Body of pancreas (tissue), 4 donors: ENCODE results near the gene SESN2. TPM values are rescaled to one million over a fixed set of nuclear protein-coding genes. Genes with fewer than 3 reads are reported as not detected.
A peak's percentile ranks its signal among the peaks of the same experiment; 100 is the strongest.

Experiments
- ATAC-seq: fragments of 150-250 bp; one replicate; pipeline ENCODE4 v1.9.1; 2016
- DNase-seq, 4 donors: peaks; one replicate each; pipeline ENCODE4 v3.0.0-alpha.2; 2019
- H3K27ac ChIP-seq, 4 donors: fragments of 200-600 bp; sonication (generic); 1 replicate in 3 of 4; 2 replicates in 1 of 4; pipeline versions ENCODE4 v1.5.1 to v1.6.1; 2016 to 2019; ENCODE audit warnings: mild to moderate bottlenecking in 1 of 4, mixed read lengths in 1 of 4, moderate library complexity in 1 of 4
- H3K27me3 ChIP-seq, 2 donors: fragments of 200-600 bp; sonication (generic); one replicate each; pipeline ENCODE4 v1.6.0; 2016; ENCODE audit warnings: mild to moderate bottlenecking in 1 of 2
- H3K36me3 ChIP-seq, 2 donors: fragments of 200-600 bp; sonication (generic); replicated peaks in 1 of 2; 2 replicates each; pipeline ENCODE4 v1.5.1; 2016; ENCODE audit warnings: low read depth in 2 of 2; ENCODE audit not compliant: insufficient read depth in 1 of 2
- H3K4me1 ChIP-seq: fragments of 200-600 bp; sonication (generic); one replicate; pipeline ENCODE4 v1.6.0; 2016
- H3K4me3 ChIP-seq, 2 donors: fragments of 200-600 bp; sonication (generic); 1 replicate in 1 of 2; 2 replicates in 1 of 2; pipeline ENCODE4 v1.5.1; 2016 to 2019
- H3K9me3 ChIP-seq, 3 donors: fragments of 200-600 bp; sonication (generic); 1 replicate in 2 of 3; 2 replicates in 1 of 3; pipeline ENCODE4 v1.5.1; 2016
- POLR2A ChIP-seq, 3 donors: fragments of 450-650 bp; IDR thresholded peaks; one replicate each; pipeline ENCODE4 v1.6.1; 2016; ENCODE audit warnings: antibody characterized with exemption in 3 of 3, mild to moderate bottlenecking in 2 of 3
- WGBS, 2 donors: methylation state at CpG; one replicate each; pipeline ENCODE4 v1.1.5; 2017; 5-methylcytosine and 5-hydroxymethylcytosine counted together
- intact Hi-C: fragments of 100-400 bp; cut with DNase I; formaldehyde crosslinking; loops from one replicate; pipeline ENCODE4 v1.15.1; 2023
- total RNA-seq, 2 donors: library from RNA; depleted of rRNA; stranded (reverse); fragments of >200 nt; gene quantifications; one replicate each; pipeline ENCODE4 v1.1.0, GENCODE V29; 2016
- TF ChIP-seq, protein P1 (sequence below), 7 experiments: fragments of 450-650 bp in 4 of 7; fragments of 200-600 bp in 3 of 7; sonication (generic) in 3 of 7; IDR thresholded peaks; one replicate each; pipeline ENCODE4 v1.5.1; 2016 to 2019; ENCODE audit warnings: antibody characterized with exemption in 7 of 7

The SESN2 gene
- total RNA-seq, 2 donors from 2014 or later, result 8.2 to 12.5 TPM

DNA sequence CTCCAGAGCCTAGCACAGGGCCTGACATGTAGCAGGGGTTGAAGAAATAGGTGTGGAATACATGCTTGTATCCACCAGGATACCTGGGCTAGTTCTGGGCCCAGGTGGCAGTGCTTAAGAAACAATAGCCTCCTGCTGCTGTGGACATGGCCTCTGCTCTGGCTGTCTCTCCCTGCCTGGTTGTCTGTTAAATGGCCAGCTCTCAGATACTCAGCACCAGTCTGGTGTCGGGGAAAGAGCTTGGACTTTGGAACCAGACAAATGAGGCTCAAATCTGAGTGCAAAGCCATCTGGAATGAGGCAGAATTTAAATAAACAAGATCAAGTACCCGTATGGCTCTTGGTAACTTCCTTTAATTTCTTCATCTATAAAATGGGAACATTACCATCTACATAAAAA is 31.5 kb downstream of the SESN2 start:
- Histone ChIP-seq H3K36me3 (no peaks in the 10 kb centered on the region), H3K4me3 (no peak overlapping the region), H3K9me3 (no peaks in the 10 kb centered on the region), H3K27me3 (no peaks in the 10 kb centered on the region), H3K4me1 (peaks cover 1% of the 10 kb centered on the region), H3K27ac (peak overlapping the region in 1 of 4 donors; percentile 11)
- TF ChIP-seq POLR2A (IDR thresholded peaks at IDR 0.05), result no peak
- TF ChIP-seq, protein P1, sequence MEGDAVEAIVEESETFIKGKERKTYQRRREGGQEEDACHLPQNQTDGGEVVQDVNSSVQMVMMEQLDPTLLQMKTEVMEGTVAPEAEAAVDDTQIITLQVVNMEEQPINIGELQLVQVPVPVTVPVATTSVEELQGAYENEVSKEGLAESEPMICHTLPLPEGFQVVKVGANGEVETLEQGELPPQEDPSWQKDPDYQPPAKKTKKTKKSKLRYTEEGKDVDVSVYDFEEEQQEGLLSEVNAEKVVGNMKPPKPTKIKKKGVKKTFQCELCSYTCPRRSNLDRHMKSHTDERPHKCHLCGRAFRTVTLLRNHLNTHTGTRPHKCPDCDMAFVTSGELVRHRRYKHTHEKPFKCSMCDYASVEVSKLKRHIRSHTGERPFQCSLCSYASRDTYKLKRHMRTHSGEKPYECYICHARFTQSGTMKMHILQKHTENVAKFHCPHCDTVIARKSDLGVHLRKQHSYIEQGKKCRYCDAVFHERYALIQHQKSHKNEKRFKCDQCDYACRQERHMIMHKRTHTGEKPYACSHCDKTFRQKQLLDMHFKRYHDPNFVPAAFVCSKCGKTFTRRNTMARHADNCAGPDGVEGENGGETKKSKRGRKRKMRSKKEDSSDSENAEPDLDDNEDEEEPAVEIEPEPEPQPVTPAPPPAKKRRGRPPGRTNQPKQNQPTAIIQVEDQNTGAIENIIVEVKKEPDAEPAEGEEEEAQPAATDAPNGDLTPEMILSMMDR (IDR thresholded peaks at IDR 0.05), result no peak
- DNase-seq (peak in 2 of 4 donors; percentile 27 to 35), ATAC-seq (peak; percentile 38)
- intact Hi-C loops, result no loop called here
- 19 to 20% methylated on average over 2 of the region's 2 CpGs for WGBS, 2 donors

DNA sequence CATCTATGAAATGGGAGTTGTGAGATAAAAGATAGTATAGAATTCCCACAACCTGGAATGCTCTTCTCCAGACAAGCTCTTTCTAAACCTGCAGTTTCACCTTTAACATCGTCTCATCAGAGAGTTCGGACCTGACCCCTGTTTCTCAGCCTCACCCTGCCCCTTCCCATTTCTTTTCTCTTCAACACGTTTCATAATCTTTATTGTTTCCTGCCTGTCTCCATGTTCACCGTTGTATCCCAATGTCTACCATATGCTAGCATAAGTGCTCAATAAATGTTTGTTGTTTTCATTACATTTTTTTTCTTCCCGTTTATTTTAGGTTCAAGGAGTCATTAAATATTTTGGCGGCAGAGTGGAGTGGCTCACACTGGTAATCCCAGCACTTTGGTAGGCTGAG is 32.4 kb downstream of the SESN2 start:
- no peaks in the 10 kb centered on the region for H3K36me3 ChIP-seq
- no peak overlapping the region for H3K27ac ChIP-seq
- ATAC-seq (no peak), DNase-seq (no peak)
- no peak for TF ChIP-seq POLR2A (IDR thresholded peaks at IDR 0.05)
- TF ChIP-seq, protein P1 (IDR thresholded peaks at IDR 0.05), result no peak
- H3K27me3 ChIP-seq, result no peaks in the 10 kb centered on the region
- intact Hi-C loops, result no loop called here
- WGBS, 2 donors, result 77 to 78% methylated on average over 6 of the region's 6 CpGs
- H3K9me3 ChIP-seq, result no peaks in the 10 kb centered on the region
- peaks cover 10% of the 10 kb centered on the region for H3K4me1 ChIP-seq
- no peak overlapping the region for H3K4me3 ChIP-seq

DNA sequence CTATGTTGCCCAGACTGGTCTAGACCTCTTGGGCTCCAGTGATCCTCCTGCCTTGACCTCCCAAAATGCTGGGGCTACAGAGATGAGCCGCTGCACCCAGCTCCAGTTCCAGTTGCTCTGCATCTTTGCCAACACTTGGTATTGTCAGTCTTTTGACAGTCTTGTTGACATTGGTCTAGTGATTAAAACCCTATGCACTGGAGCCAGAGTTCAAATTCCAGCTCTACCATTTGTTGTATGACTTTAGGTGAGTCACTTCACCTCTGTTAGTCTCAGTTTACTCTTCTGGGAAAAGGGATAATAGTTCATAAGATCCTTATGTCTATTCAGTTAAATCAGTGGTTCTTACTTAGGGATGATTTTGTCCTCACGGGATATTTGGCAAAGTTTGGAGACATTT is 36.6 kb downstream of the SESN2 start:
- Histone ChIP-seq H3K9me3 (no peaks in the 10 kb centered on the region), H3K27me3 (no peaks in the 10 kb centered on the region), H3K4me1 (peaks cover 18% of the 10 kb centered on the region), H3K27ac (peak overlapping the region in 3 of 4 donors; percentile 29 to 69 (median 69)), H3K4me3 (no peak overlapping the region), H3K36me3 (no peaks in the 10 kb centered on the region)
- DNase-seq, result no peak
- no peak for ATAC-seq
- 75 to 81% methylated on average over 2 of the region's 2 CpGs for WGBS, 2 donors
- intact Hi-C loops, result no loop called here
- TF ChIP-seq POLR2A (IDR thresholded peaks at IDR 0.05), result no peak
- TF ChIP-seq, protein P1 (IDR thresholded peaks at IDR 0.05), result no peak

DNA sequence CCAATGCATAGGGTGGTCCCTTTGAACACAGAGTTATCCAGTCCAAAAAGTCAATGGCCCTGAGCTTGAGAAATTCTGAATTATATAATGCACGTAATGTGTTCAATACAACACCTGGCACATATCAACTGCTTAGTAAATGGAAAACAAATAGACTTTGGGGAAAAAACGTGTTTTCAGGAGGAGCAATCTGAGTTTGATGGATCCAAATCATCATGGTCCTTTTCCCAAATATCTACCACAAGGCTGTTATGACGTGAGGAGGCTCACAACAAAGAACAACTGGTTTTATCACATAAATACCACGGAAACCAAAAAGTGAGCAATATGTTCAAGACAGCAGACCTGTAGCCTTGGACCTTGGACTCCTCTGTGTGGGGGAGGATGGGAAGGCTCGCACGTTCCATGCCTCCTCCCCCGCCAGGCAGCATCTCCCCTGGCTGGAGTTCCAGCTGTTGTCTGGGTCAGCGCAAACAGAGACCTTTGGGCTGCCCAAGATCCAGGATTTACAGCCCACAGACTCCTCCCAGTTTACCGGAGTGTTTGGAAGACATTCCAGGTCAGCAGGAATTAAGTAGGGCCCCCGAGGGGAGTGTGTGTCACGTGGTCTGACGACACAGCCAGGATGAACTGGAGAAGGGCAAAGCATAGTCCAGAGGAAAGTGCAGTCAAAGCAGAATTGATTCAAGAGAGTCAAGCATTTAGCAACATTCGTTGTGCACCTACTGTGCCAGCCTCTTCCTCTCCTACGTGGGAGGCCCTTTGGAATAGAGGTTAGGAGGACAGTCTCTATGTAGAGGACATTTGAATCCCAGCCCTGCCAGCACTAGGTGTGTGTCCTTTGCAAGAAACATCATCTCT is 37.3 kb downstream of the SESN2 start:
- Histone ChIP-seq H3K9me3 (no peaks in the 10 kb centered on the region), H3K27me3 (no peaks in the 10 kb centered on the region), H3K27ac (peak overlapping the region; percentile 29 to 69 (median 58)), H3K36me3 (no peaks in the 10 kb centered on the region), H3K4me1 (peaks cover 18% of the 10 kb centered on the region), H3K4me3 (no peak overlapping the region)
- TF ChIP-seq, protein P1 (IDR thresholded peaks at IDR 0.05), result peak in 1 of 7 experiments; percentile 8
- TF ChIP-seq POLR2A (IDR thresholded peaks at IDR 0.05), result peak in 2 of 3 donors; percentile 12 to 14
- WGBS, 2 donors, result 4 to 15% methylated on average over 14 of the region's 14 CpGs
- peak; percentile 63 to 84 (median 71) for DNase-seq
- intact Hi-C loops, result no loop called here
- peak; percentile 91 for ATAC-seq
